Lower leg skin (tissue), 3 donors: ENCODE measurements around the gene MSH2.

Experiments
- CTCF ChIP-seq, 3 donors: fragments of 450-650 bp; IDR thresholded peaks; one replicate each; pipeline ENCODE4 v1.5.1; 2016; ENCODE audit warnings: antibody characterized with exemption in 3 of 3, mild to moderate bottlenecking in 3 of 3, moderate library complexity in 2 of 3
- POLR2A ChIP-seq, 2 donors: fragments of 450-650 bp; IDR thresholded peaks; one replicate each; pipeline ENCODE4 v1.6.1; 2016 to 2017; ENCODE audit warnings: antibody characterized with exemption in 2 of 2, mild to moderate bottlenecking in 1 of 2, moderate library complexity in 1 of 2

- TF ChIP-seq POLR2A (IDR thresholded peaks at IDR 0.05) (no peak), CTCF (IDR thresholded peaks at IDR 0.05) (no peak)
Observed at GRCh38 chr2:47499621-47500309, 96.8 kb downstream of the MSH2 start.
